ENCODE results near the gene MTERF4.

The MTERF4 gene

DNA sequence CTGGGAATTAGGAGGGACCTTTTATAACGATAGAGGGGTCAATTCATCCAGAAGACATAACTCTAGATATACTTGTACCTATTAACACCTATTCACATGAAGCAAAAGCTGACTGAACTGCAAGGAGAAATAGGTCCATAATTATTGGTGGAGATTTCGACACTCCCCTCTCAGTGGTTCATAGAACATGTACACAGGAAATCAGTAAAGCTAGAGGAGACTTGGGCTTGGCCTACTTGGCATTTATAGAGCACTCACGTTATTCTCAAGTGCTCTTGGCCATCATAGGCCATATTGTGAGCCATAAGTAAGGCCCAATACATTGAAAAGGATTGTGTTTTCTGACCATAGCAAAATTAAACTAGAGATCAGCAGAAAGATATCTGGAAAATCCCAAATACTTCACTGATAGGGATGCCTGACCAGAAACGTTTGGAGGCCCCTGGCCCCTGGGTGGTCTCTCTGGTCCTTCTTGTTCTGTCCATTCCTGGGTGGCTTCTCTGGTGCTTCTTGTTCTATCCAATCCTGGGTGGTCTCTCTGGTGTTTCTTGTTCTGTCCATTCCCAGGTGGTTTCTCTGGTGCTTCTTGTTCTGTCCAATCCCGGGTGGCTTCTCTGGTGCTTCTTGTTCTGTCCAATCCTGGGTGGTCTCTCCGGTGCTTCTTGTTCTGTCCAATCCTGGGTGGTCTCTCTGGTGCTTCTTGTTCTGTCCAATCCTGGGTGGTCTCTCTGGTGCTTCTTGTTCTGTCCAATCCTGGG is 54.7 kb downstream of the MTERF4 start:
- DNase-seq: no peak
